Urinary bladder (tissue), 4 donors: ENCODE data around the gene LRRC3. TPM values are rescaled to one million over a fixed set of nuclear protein-coding genes. Genes with fewer than 3 reads are reported as not detected.
"Not testable (repeated sequence)": the region's sequence is repeated elsewhere in the genome, so short reads cannot be mapped to it uniquely, and the experiment has no call there.

Experiments
- DNase-seq: peaks from one replicate; pipeline ENCODE4 v3.0.0-alpha.2; 2015; ENCODE audit errors: extremely low spot score
- H3K27ac ChIP-seq: one replicate; pipeline ENCODE4 v1.5.1; 2013; ENCODE audit warnings: low read depth, mild to moderate bottlenecking, moderate library complexity
- H3K36me3 ChIP-seq: one replicate; pipeline ENCODE4 v1.6.1; 2013; ENCODE audit warnings: mild to moderate bottlenecking, moderate library complexity; ENCODE audit not compliant: insufficient read depth
- H3K4me1 ChIP-seq: one replicate; pipeline ENCODE4 v1.6.1; 2013; ENCODE audit warnings: mild to moderate bottlenecking, moderate library complexity; ENCODE audit not compliant: insufficient read depth
- H3K4me3 ChIP-seq: one replicate; pipeline ENCODE4 v1.5.1; 2013; ENCODE audit warnings: low read depth, low read length
- WGBS: extraction: QIAGEN DNeasy Blood & Tissue Kit; methylation state at CpG from one replicate; pipeline ENCODE4 v1.1.7; 2013; 5-methylcytosine and 5-hydroxymethylcytosine counted together
- polyA plus RNA-seq: library from polyadenylated mRNA; stranded (reverse); fragments of 200-250 nt; gene quantifications from one replicate; pipeline ENCODE4 v1.2.3, GENCODE V29; 2013
- total RNA-seq: library from RNA; depleted of rRNA; stranded (reverse); fragments of >200 nt; gene quantifications from one replicate; pipeline ENCODE4 v1.2.3, GENCODE V29; 2014
- donor health status: healthy with polysubstance abuse.
- donor health status: healthy.

Gene LRRC3
- total and polyA plus RNA-seq, 2 donors, result 1.5 to 4.1 TPM

GRCh38 chr21:44478801-44479167 lies 23.5 kb downstream of the LRRC3 start:
- Histone ChIP-seq H3K4me1 (no peaks in the 10 kb centered on the region), H3K36me3 (no peaks in the 10 kb centered on the region), H3K27ac (no peak overlapping the region), H3K4me3 (no peak overlapping the region)
- 86% methylated on average over 5 of the region's 5 CpGs for WGBS
- DNase-seq, result no peak

- not testable (repeated sequence) for H3K27ac ChIP-seq, H3K36me3 ChIP-seq, H3K4me3 ChIP-seq, DNase-seq, H3K4me1 ChIP-seq
- 40% methylated on average over 21 of the region's 21 CpGs for WGBS
Measured at GRCh38 chr21:44479556-44480199, 24.4 kb downstream of the LRRC3 start.

GRCh38 chr21:44480200-44481053 lies 25.1 kb downstream of the LRRC3 start:
- WGBS, result 75% methylated on average over 16 of the region's 16 CpGs
- Histone ChIP-seq H3K4me3 (no peak overlapping the region), H3K4me1 (no peaks in the 10 kb centered on the region), H3K36me3 (no peaks in the 10 kb centered on the region), H3K27ac (no peak overlapping the region)
- DNase-seq, result no peak

GRCh38 chr21:44482581-44483287 lies 27.4 kb downstream of the LRRC3 start:
- H3K36me3 ChIP-seq, result no peaks in the 10 kb centered on the region
- H3K27ac ChIP-seq, result no peak overlapping the region
- H3K4me1 ChIP-seq, result no peaks in the 10 kb centered on the region
- WGBS, result 59% methylated on average over 14 of the region's 14 CpGs
- H3K4me3 ChIP-seq, result no peak overlapping the region
- DNase-seq, result no peak

GRCh38 chr21:44483288-44484237 lies 28.3 kb downstream of the LRRC3 start:
- 75% methylated on average over 28 of the region's 28 CpGs for WGBS
- Histone ChIP-seq H3K4me1 (no peaks in the 10 kb centered on the region), H3K27ac (no peak overlapping the region)

GRCh38 chr21:44484498-44485253 lies 29.4 kb downstream of the LRRC3 start:
- no peak for DNase-seq
- Histone ChIP-seq H3K36me3 (no peaks in the 10 kb centered on the region), H3K4me1 (no peaks in the 10 kb centered on the region), H3K27ac (no peak overlapping the region), H3K4me3 (no peak overlapping the region)
- WGBS, result 90% methylated on average over 43 of the region's 43 CpGs

More at GRCh38 chr21:44483288-44484237, 28.3 kb downstream of the LRRC3 start:
- DNase-seq, result no peak
- Histone ChIP-seq H3K4me3 (no peak overlapping the region), H3K36me3 (no peaks in the 10 kb centered on the region)

- no peak overlapping the region for H3K4me3 ChIP-seq
Measured at GRCh38 chr21:44485254-44485793, 30.0 kb downstream of the LRRC3 start.

GRCh38 chr21:44485796-44486195 lies 30.5 kb downstream of the LRRC3 start:
- no peak for DNase-seq
- H3K4me3 ChIP-seq, result no peak overlapping the region
- 70% methylated on average over 10 of the region's 10 CpGs for WGBS
- H3K4me1 ChIP-seq, result no peaks in the 10 kb centered on the region
- no peak overlapping the region for H3K27ac ChIP-seq
- H3K36me3 ChIP-seq, result no peaks in the 10 kb centered on the region

More at GRCh38 chr21:44485254-44485793, 30.0 kb downstream of the LRRC3 start:
- 63% methylated on average over 25 of the region's 25 CpGs for WGBS
- no peak for DNase-seq
- no peaks in the 10 kb centered on the region for H3K4me1 ChIP-seq
- H3K36me3 ChIP-seq, result no peaks in the 10 kb centered on the region
- H3K27ac ChIP-seq, result no peak overlapping the region

GRCh38 chr21:44486302-44486701 lies 31.0 kb downstream of the LRRC3 start:
- no peak overlapping the region for H3K27ac ChIP-seq
- whole genome bisulfite sequencing, result 87% methylated on average over 16 of the region's 16 CpGs
- no peaks in the 10 kb centered on the region for H3K36me3 ChIP-seq
- H3K4me1 ChIP-seq, result no peaks in the 10 kb centered on the region
- no peak for DNase-seq
- no peak overlapping the region for H3K4me3 ChIP-seq

- no peak for DNase-seq
- Histone ChIP-seq H3K27ac (no peak overlapping the region), H3K36me3 (no peaks in the 10 kb centered on the region), H3K4me1 (no peaks in the 10 kb centered on the region), H3K4me3 (no peak overlapping the region)
- 24% methylated on average over 4 of the region's 4 CpGs for WGBS
Measured at GRCh38 chr21:44487831-44488230, 32.5 kb downstream of the LRRC3 start.

GRCh38 chr21:44489962-44490361 lies 34.7 kb downstream of the LRRC3 start:
- Histone ChIP-seq H3K4me1 (no peaks in the 10 kb centered on the region), H3K36me3 (no peaks in the 10 kb centered on the region), H3K27ac (no peak overlapping the region), H3K4me3 (no peak overlapping the region)
- 35% methylated on average over 7 of the region's 7 CpGs for WGBS
- no peak for DNase-seq

- DNase-seq, result no peak
- no peak overlapping the region for H3K4me3 ChIP-seq
- H3K36me3 ChIP-seq, result no peaks in the 10 kb centered on the region
- H3K4me1 ChIP-seq, result no peaks in the 10 kb centered on the region
- H3K27ac ChIP-seq, result no peak overlapping the region
- WGBS, result 96% methylated on average over 19 of the region's 19 CpGs
Measured at GRCh38 chr21:44490405-44490804, 35.1 kb downstream of the LRRC3 start.
